22Rv1 (cell line): ENCODE measurements around the gene BANF1.

Experiments used
- H3K27ac ChIP-seq: fragments of 450-650 bp; 2 replicates; pipeline ENCODE4 v1.5.1; 2017
- ZFX ChIP-seq: fragments of 450-650 bp; IDR thresholded peaks from 2 replicates; pipeline ENCODE4 v1.6.1; 2017; ENCODE audit warnings: antibody characterized with exemption, borderline replicate concordance
- TF ChIP-seq, protein P1 (sequence below): fragments of 450-650 bp; IDR thresholded peaks from 2 replicates; pipeline ENCODE4 v1.5.1; 2017; ENCODE audit warnings: mild to moderate bottlenecking

Gene BANF1

DNA sequence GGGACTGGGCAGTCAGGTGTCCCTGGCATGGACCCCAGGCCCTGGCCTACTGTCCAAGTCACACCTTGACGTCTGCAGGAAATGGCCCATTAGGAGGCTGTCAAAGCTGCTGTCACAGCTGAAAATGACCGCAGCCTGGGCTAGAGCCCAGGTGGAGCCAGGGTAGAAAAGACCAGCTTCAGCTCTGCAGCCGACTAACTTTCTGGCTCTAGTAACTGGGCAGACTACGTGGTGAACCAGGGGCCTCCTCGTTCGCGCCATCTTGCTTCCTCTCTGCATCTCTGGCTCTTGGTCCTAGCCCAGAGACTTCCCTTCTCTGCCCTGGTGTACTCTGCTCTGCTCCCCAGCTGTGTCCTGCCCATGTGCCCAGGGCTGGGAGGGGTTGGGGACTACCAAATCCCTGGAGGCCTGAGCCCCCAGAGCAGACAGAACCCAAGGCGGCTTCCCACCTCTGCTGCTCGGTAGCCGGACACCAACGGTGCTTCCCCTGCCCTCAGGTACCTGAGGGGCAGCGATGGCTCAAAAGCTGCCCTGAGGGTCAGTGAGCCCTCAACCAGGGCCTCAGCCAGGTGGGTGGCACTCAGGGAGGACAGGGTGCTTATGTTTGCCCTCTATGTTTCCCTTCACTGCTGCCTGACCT lies 21.1 kb upstream of the BANF1 start:
- H3K27ac ChIP-seq = no peak overlapping the region
- TF ChIP-seq, protein P1, sequence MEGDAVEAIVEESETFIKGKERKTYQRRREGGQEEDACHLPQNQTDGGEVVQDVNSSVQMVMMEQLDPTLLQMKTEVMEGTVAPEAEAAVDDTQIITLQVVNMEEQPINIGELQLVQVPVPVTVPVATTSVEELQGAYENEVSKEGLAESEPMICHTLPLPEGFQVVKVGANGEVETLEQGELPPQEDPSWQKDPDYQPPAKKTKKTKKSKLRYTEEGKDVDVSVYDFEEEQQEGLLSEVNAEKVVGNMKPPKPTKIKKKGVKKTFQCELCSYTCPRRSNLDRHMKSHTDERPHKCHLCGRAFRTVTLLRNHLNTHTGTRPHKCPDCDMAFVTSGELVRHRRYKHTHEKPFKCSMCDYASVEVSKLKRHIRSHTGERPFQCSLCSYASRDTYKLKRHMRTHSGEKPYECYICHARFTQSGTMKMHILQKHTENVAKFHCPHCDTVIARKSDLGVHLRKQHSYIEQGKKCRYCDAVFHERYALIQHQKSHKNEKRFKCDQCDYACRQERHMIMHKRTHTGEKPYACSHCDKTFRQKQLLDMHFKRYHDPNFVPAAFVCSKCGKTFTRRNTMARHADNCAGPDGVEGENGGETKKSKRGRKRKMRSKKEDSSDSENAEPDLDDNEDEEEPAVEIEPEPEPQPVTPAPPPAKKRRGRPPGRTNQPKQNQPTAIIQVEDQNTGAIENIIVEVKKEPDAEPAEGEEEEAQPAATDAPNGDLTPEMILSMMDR = no peak
- no peak for TF ChIP-seq ZFX

DNA sequence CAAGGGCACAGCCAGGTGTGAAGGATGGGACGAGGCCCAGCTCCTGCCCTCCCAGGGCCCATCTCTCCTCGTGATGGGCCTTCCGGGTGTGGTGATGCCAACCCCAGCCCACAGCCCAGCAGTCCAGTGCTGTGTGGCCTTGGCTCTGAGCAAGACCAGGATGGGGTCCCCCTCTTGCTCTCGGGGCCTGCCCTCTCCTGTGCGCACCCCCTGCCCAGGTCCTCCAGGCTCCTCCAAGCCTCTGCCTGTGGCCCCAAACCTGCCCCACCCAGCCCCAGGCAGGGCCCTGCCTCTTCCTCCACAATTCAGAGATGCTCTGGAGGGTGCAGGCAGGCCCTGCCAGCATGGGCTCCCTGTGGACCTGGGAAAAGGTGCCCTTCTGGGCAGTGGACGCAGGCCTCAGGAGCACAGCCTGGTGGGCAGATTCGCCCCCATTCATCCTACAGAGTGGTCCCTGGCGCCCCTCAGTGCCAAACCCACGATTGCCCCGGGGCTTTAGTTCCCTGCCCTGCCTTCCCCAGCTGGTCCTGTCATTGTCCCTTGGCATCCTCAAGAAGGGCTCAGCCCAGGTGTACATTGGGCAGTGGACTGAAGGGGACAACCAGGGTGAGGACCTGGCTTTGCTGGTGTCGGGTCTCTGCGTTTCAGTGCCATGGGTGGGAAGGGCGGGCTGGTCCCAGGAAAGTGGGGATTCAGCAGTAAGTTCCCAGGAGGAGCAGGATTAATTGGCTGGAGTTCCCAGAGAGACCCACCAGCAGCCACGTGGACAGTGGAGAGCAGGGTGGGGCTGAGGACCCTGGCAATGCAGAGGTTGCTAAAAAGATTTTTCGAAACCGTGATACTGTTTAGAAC lies 20.1 kb upstream of the BANF1 start:
- TF ChIP-seq ZFX = no peak
- TF ChIP-seq, protein P1 = no peak
- no peak overlapping the region for H3K27ac ChIP-seq

DNA sequence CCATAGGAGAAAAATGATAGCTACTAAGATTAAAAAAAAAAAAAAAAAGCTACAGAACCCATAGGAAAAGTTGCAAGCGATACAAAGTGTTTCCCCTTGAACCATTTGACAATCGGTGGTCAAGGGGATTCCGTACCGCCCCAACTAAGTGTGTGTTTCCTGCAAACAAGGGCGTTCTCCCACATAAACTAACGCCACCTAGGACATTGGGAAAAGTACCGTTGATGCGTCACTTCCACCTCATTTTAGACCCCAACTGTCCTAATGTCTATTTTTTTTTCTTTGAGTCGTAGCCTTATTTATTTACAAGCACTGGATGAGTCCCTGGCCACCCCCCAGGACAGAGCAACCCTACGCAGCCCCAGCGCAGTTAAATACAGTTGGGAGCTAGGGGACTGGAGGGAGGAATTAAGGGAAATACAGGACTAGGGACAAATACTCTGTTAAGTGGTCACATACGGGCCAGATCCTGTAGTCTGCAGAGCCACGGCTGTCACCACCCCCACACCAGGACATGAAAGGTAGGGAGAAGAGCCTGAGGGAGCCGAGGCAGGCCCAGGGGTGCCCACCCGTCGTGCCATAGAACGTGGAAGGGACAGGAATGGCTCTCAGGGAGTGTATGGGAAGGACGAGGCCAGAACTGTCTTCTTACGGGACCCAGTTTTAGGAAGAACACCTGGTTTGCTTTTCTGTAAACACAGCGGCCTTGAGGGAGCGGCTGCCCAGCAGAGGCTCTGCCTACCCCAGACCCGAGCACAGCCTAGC lies 19.3 kb upstream of the BANF1 start:
- TF ChIP-seq ZFX = no peak
- TF ChIP-seq, protein P1 = no peak
- H3K27ac ChIP-seq = no peak overlapping the region

DNA sequence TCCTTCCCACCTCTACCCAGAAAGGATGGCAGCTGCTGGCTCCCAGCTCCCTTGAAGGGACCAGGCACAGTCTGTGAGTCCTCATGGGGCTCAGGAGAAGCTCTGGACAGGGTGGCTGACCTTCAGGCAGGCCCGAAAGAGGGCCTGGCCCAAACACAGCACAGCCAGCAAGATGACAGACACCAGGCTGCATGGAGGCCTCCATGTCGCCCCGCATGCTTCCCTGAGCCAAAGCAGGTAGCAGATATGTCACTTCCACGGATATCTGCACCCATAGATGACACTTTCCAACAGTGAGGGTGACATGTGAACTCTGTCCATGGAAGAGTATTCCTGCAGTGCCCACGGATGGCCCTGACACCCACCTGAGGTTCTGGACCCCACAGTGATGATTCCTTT lies 18.7 kb upstream of the BANF1 start:
- H3K27ac ChIP-seq = no peak overlapping the region
- TF ChIP-seq ZFX = no peak
- TF ChIP-seq, protein P1 = no peak

DNA sequence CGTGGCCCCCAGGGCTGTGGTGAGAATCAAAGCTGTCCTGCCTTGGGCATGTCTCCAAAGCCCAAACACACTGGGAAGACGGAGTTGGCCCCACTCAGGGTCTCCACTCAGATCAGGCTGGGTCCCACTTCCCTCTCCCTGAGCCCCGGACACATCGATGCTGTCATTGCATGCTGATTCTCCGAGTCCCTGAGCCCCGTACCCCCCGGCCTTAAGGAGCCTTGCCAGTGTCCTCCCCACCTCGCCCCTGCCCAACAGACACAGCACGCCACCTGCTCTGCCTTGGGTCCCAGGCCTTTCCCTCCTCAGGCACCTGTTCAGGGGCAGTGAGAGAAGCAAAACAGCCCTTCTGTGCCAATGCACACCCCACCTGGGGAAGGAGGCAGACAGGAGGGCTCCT lies 15.0 kb upstream of the BANF1 start:
- no peak for TF ChIP-seq ZFX
- TF ChIP-seq, protein P1 = no peak

DNA sequence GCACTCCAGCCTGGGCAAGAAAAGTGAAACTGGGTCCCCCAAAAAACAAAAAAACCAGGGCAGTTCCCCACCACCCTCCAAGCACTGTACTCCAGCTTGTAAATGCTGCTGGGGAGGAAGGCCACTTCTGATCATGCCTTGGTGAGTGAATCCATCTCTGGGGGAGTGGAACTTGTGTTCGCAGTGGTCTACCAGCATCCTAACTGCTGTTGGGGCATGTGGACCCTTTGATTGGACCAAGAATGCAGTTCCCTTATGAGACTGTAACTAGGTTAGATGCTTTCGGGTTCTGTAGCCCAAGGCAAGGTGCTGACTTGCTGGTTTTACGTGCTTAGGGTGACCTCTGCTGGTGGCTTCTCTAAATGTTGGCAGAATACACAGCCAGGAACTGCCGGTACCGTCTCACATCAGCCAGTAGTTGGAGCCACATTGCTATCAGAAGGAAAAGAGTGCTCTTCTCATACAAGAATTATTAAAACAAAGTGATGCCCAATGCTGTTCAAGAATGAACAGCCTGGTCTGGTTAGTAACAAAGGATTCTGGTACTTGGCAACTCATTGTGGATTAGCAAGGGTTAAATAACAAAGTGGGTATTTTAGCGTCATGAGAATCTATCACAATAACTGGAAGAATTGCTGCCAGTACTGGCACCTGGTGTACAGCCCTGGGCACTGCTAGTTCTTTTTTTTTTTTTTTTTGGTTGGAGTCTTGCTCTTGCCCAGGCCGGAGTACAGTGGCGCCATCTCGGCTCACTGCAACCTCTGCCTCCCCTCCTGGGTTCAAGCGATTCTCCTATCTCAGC lies 13.3 kb upstream of the BANF1 start:
- TF ChIP-seq, protein P1 = peak; percentile 98
- TF ChIP-seq ZFX = no peak
- H3K27ac ChIP-seq = peak overlapping the region; percentile 54

More for the DNA sequence above, 15.0 kb upstream of the BANF1 start:
- H3K27ac ChIP-seq = no peak overlapping the region
